MM.1S (cell line): Measurements from ENCODE around the gene SYNRG.

Experiments used
- DNase-seq: peaks from one replicate; pipeline ENCODE4 v3.0.0-alpha.2; 2015
- H2AFZ ChIP-seq: fragments of 300-600 bp; sonication (generic); 2 replicates; pipeline ENCODE4 v1.6.0; 2016; ENCODE audit warnings: antibody characterized with exemption, low read length
- H3F3A ChIP-seq: fragments of 300-600 bp; sonication (generic); 2 replicates; pipeline ENCODE4 v1.6.1; 2016; ENCODE audit warnings: mild to moderate bottlenecking, antibody characterized with exemption, low read length, moderate library complexity, mixed read lengths; ENCODE audit not compliant: insufficient read depth
- H3K27ac ChIP-seq: fragments of 300-600 bp; sonication (generic); 2 replicates; pipeline ENCODE4 v1.5.1; 2016; ENCODE audit warnings: mild to moderate bottlenecking, low read length
- H3K27me3 ChIP-seq: fragments of 300-600 bp; sonication (generic); replicated peaks from 2 replicates; pipeline ENCODE4 v1.6.0; 2016; ENCODE audit warnings: low read length; ENCODE audit not compliant: insufficient read depth
- H3K36me3 ChIP-seq: fragments of 300-600 bp; sonication (generic); replicated peaks from 2 replicates; pipeline ENCODE4 v1.6.1; 2016; ENCODE audit warnings: mild to moderate bottlenecking, low read length, mixed read lengths; ENCODE audit not compliant: insufficient read depth
- H3K4me1 ChIP-seq: fragments of 300-600 bp; sonication (generic); 2 replicates; pipeline ENCODE4 v1.6.1; 2016; ENCODE audit warnings: low read length, mixed read lengths
- H3K4me2 ChIP-seq: fragments of 300-600 bp; sonication (generic); 2 replicates; pipeline ENCODE4 v1.6.0; 2016; ENCODE audit warnings: low read depth, low read length
- H3K4me3 ChIP-seq: fragments of 300-600 bp; sonication (generic); 2 replicates; pipeline ENCODE4 v1.5.1; 2016; ENCODE audit warnings: low read length, mixed read lengths
- H3K79me2 ChIP-seq: fragments of 300-600 bp; sonication (generic); 2 replicates; pipeline ENCODE4 v1.6.1; 2016; ENCODE audit warnings: mixed run types, low read length, mixed read lengths
- H3K9ac ChIP-seq: fragments of 300-600 bp; sonication (generic); 2 replicates; pipeline ENCODE4 v1.6.1; 2016; ENCODE audit warnings: low read length, mixed read lengths
- H3K9me2 ChIP-seq: fragments of 300-600 bp; sonication (generic); replicated peaks from 2 replicates; pipeline ENCODE4 v1.6.1; 2016; ENCODE audit warnings: mild to moderate bottlenecking, low read length, mixed read lengths; ENCODE audit not compliant: insufficient read depth
- H3K9me3 ChIP-seq: fragments of 300-600 bp; sonication (generic); replicated peaks from 2 replicates; pipeline ENCODE4 v1.6.1; 2016; ENCODE audit warnings: mild to moderate bottlenecking, low read length, mixed read lengths; ENCODE audit not compliant: insufficient read depth
- H4K20me1 ChIP-seq: fragments of 300-600 bp; sonication (generic); 2 replicates; pipeline ENCODE4 v1.6.1; 2016; ENCODE audit warnings: mild to moderate bottlenecking, low read length, moderate library complexity, mixed read lengths; ENCODE audit not compliant: insufficient read depth
- CTCF ChIP-seq: fragments of 300-600 bp; sonication (generic); IDR thresholded peaks from 2 replicates; pipeline ENCODE4 v1.5.1; 2016; ENCODE audit warnings: antibody characterized with exemption, low read length, mixed read lengths
- EZH2 ChIP-seq: fragments of 300-600 bp; sonication (generic); optimal IDR thresholded peaks from 2 replicates; pipeline ENCODE3; 2017; ENCODE audit warnings: low read depth, mild to moderate bottlenecking, antibody characterized with exemption, low read length, mixed read lengths
- EZH2phosphoT487 ChIP-seq: fragments of 300-600 bp; sonication (generic); IDR thresholded peaks from 2 replicates; pipeline ENCODE4 v1.6.1; 2018; ENCODE audit warnings: antibody characterized with exemption, low read length

The SYNRG gene

GRCh38 chr17:37465069-37465616 is 144.1 kb downstream of the SYNRG start:
- no peaks in the 10 kb centered on the region for H3K36me3 ChIP-seq
- H3K9me3 ChIP-seq = no peaks in the 10 kb centered on the region
- no peaks in the 10 kb centered on the region for H3F3A ChIP-seq

More at GRCh38 chr17:37465069-37465616, 144.1 kb downstream of the SYNRG start:
- H3K79me2 ChIP-seq = no peaks in the 10 kb centered on the region
- no peak overlapping the region for H3K27ac ChIP-seq
- H3K9ac ChIP-seq = no peak overlapping the region
- DNase-seq = no peak
- TF ChIP-seq CTCF = no peak
- no peak for TF ChIP-seq EZH2
- no peak for TF ChIP-seq EZH2phosphoT487
- no peaks in the 10 kb centered on the region for H3K27me3 ChIP-seq
- H3K4me2 ChIP-seq = no peak overlapping the region
- H3K4me3 ChIP-seq = no peak overlapping the region
- no peaks in the 10 kb centered on the region for H3K4me1 ChIP-seq
- H4K20me1 ChIP-seq = no peaks in the 10 kb centered on the region
- H2AFZ ChIP-seq = no peak overlapping the region
- no peaks in the 10 kb centered on the region for H3K9me2 ChIP-seq
